PFSK-1 (cell line): ENCODE results near the gene ENC1.

ENCODE experiments used
- POLR2AphosphoS5 ChIP-seq: IDR thresholded peaks from 2 replicates; pipeline ENCODE4 v1.6.1; 2012; ENCODE audit warnings: low read depth, mild to moderate bottlenecking, control low read depth, low read length, moderate library complexity
- REST ChIP-seq, 2 experiments: IDR thresholded peaks; 2 replicates each; pipeline versions ENCODE4 v1.6.1 to v1.8.0; 2011 to 2012; ENCODE audit warnings: low read depth in 2 of 2, low read length in 2 of 2, control low read depth in 1 of 2, inconsistent platforms in 1 of 2, mild to moderate bottlenecking in 1 of 2, moderate library complexity in 1 of 2; ENCODE audit not compliant: insufficient read depth in 1 of 2

GRCh38 chr5:74619308-74619707 is 21.2 kb downstream of the ENC1 start:
- TF ChIP-seq REST (IDR thresholded peaks at IDR 0.05; ENCODE audit: insufficient read depth in 1 of 2, low read depth in 2 of 2, low read length in 2 of 2) (no peak), POLR2AphosphoS5 (no peak)
